Measurements from ENCODE around the gene HAUS7. TPM values are rescaled to one million over a fixed set of nuclear protein-coding genes. Genes with fewer than 3 reads are reported as not detected.

The HAUS7 gene
- polyA plus RNA-seq, 1 donor from 2014 or later: 27.7 TPM

DNA sequence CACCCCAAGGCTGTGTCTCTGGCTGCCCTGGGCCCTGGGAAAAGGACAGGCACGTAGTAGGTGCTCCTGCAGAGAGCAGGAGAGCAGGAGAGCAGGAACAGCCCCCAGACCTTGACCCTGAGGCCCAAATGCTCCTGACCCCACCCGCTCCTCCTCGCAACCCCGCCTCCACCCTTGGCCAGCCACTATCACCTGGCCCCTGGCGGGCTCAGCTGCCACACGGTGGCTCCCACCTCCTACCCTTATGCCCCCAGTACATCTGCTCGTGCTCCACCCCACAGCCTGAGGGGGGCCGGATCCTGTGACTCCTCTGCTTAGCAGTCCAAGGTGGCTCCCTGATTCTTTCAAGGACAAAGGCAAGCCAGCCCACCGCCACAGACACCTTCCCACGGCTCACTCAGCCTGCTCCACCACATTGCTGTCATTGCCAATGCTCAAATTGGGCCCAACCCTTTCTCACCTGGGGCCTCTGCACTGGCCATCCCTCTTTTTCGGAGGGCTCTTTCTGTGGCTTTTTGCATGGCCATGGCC is 5.4 kb upstream of the HAUS7 start:
- Histone ChIP-seq H3K27me3 (ENCODE audit: insufficient read depth, low read depth, low read length) (peaks cover 5% of the 10 kb centered on the region), H2AFZ (ENCODE audit: low read depth, low read length) (no peak overlapping the region), H3F3A (ENCODE audit: insufficient read depth, low read length, poor library complexity, severe bottlenecking) (no peaks in the 10 kb centered on the region), H3K36me3 (ENCODE audit: insufficient read depth, low read length) (no peaks in the 10 kb centered on the region), H4K20me1 (ENCODE audit: insufficient read depth) (no peaks in the 10 kb centered on the region), H3K27ac (ENCODE audit: low read length) (no peak overlapping the region), H3K9me2 (ENCODE audit: insufficient read depth, low read length) (no peaks in the 10 kb centered on the region), H3K9ac (ENCODE audit: low read length) (no peak overlapping the region), H3K9me3 (ENCODE audit: low read length) (no peaks in the 10 kb centered on the region), H3K4me2 (ENCODE audit: low read length) (no peak overlapping the region), H3K79me2 (replicated peaks; ENCODE audit: insufficient read depth, low read length) (no peaks in the 10 kb centered on the region), H3K4me3 (ENCODE audit: low read length) (no peak overlapping the region)
- TF ChIP-seq TAF1 (IDR thresholded peaks at IDR 0.05; ENCODE audit: low read depth) (no peak), SMC3 (conservative IDR thresholded peaks at IDR 0.05; ENCODE audit: poor library complexity) (no peak), EP300 (conservative IDR thresholded peaks at IDR 0.05; ENCODE audit: poor library complexity, severe bottlenecking) (no peak), RAD21 (conservative IDR thresholded peaks at IDR 0.05) (no peak), CTCF (IDR thresholded peaks at IDR 0.05; ENCODE audit: poor library complexity, severe bottlenecking) (no peak), EZH2 (IDR thresholded peaks at IDR 0.05; ENCODE audit: borderline replicate concordance, insufficient read depth, low read length, poor library complexity, severe bottlenecking) (no peak), MXI1 (conservative IDR thresholded peaks at IDR 0.05; ENCODE audit: poor library complexity, severe bottlenecking) (no peak), POLR2AphosphoS5 (IDR thresholded peaks at IDR 0.05) (no peak), REST (IDR thresholded peaks at IDR 0.05; ENCODE audit: borderline replicate concordance) (no peak)

- TF ChIP-seq POLR2AphosphoS5 (IDR thresholded peaks at IDR 0.05): no peak
- TF ChIP-seq CTCF (IDR thresholded peaks at IDR 0.05; ENCODE audit: poor library complexity, severe bottlenecking): no peak
- no peak for TF ChIP-seq MXI1 (conservative IDR thresholded peaks at IDR 0.05; ENCODE audit: poor library complexity, severe bottlenecking)
- no peak for TF ChIP-seq EZH2 (IDR thresholded peaks at IDR 0.05; ENCODE audit: borderline replicate concordance, insufficient read depth, low read length, poor library complexity, severe bottlenecking)
- TF ChIP-seq RAD21 (conservative IDR thresholded peaks at IDR 0.05): no peak
- TF ChIP-seq EP300 (conservative IDR thresholded peaks at IDR 0.05; ENCODE audit: poor library complexity, severe bottlenecking): no peak
- TF ChIP-seq REST (IDR thresholded peaks at IDR 0.05; ENCODE audit: borderline replicate concordance): no peak
- TF ChIP-seq SMC3 (conservative IDR thresholded peaks at IDR 0.05; ENCODE audit: poor library complexity): no peak
- TF ChIP-seq TAF1 (IDR thresholded peaks at IDR 0.05; ENCODE audit: low read depth): no peak
- no peaks in the 10 kb centered on the region for H3K36me3 ChIP-seq (ENCODE audit: insufficient read depth, low read length)
- no peaks in the 10 kb centered on the region for H3F3A ChIP-seq (ENCODE audit: insufficient read depth, low read length, poor library complexity, severe bottlenecking)
- H4K20me1 ChIP-seq (ENCODE audit: insufficient read depth): no peaks in the 10 kb centered on the region
- H3K4me3 ChIP-seq (ENCODE audit: low read length): no peak overlapping the region
- no peak overlapping the region for H2AFZ ChIP-seq (ENCODE audit: low read depth, low read length)
- no peak overlapping the region for H3K4me2 ChIP-seq (ENCODE audit: low read length)
- H3K9me2 ChIP-seq (ENCODE audit: insufficient read depth, low read length): no peaks in the 10 kb centered on the region
- peaks cover 5% of the 10 kb centered on the region for H3K27me3 ChIP-seq (ENCODE audit: insufficient read depth, low read depth, low read length)
- no peaks in the 10 kb centered on the region for H3K79me2 ChIP-seq (replicated peaks; ENCODE audit: insufficient read depth, low read length)
- no peaks in the 10 kb centered on the region for H3K9me3 ChIP-seq (ENCODE audit: low read length)
- H3K27ac ChIP-seq (ENCODE audit: low read length): no peak overlapping the region
- no peak overlapping the region for H3K9ac ChIP-seq (ENCODE audit: low read length)
Observed at GRCh38 chrX:153475271-153475670, 4.9 kb upstream of the HAUS7 start.

All from neural cell (in vitro differentiated cells).